HK-2 (cell line): ENCODE measurements around the gene SPDL1.

Source experiments
- DNase-seq: peaks from one replicate; pipeline ENCODE4 v3.0.0-alpha.2; 2018; ENCODE audit not compliant: unreplicated experiment

Gene SPDL1

DNA sequence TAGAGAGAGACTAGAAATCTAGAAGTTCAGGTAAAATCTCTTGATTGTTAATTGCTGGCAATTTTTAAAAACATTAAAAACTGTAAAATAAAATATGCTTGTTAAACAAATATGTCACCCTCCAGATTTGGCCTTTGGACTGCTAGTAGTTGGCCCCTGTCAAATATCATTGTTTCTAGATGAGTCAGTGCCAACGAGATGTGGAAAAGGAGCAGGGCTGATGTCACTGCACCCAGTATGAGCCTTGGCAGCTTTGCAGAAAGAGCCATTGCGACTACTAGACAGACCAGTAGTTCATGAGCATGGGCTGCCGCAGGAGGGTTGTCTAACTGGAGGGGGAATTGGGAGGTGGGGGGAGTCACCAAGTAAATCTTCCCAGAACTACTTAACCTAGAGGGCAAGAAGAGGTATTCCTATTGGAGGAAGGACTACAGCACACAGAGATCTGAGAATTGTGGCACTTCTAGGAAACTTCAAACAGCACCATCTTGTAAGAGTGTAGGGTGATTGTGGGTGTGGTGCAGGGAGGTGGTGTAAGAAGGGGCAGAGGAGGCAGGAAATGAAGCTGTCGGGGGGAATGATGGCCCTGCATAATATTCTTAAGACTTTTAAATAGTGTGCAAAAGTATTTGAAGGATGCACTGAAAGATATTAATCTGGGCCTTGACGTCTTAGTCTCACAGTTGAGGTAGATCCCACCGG is 46.4 kb downstream of the SPDL1 start:
- DNase-seq: peak; percentile 39

DNA sequence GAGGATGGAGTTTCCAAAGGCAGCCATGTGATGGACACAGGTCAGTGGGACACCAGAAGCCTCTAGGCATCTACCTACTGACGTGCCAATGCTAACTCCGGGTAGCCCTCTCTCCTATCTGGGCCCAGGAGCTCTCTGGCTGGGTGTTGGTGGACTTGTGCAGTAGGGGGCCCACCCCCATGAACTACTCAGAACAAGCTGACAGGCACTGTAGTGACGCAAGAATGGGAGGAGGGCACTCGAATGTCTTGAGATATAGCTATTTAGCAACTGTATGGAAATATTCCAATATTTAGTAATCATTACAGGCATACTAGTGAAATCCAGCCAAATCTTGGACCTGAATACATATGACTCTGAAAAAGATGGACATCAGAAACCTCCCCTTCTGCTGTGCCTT is 47.8 kb downstream of the SPDL1 start:
- DNase-seq: no peak

DNA sequence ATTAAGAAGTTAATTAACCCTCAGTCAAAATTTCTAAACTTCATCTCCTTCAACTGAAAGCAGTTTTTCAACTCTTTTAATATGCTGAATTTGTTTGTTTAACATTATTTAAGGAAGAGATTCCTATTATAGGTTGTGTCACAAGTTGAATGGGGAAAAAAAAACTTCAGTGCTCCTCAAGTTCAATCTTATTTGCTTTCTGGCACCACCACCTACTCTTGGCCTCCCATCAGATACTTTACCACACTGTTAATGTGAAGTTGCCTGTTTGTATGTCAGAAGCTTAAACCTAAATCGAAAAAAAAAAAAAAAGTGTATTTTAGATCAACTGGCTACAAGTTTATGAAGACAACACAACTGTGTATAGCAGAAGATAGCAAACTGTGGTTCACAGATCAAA is 49.4 kb downstream of the SPDL1 start:
- no peak for DNase-seq

DNA sequence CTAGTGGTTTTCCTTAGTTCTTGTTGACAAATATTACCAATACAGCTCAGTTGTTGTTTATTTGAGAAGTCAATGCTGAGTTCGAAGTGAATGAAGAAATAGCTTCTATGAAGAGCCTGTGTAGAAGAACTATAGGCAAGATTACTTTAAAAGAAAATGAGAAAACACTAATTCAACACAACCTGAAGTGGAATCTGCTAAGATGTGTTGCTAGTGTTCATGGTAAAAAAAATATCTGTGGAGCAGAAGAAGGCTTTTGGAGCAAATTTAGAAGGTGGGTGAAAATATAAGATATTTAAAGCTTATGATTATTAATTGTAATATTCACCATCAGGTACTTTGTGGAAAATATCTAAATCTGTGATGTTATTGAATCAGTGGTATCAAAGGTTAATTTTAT is 51.0 kb downstream of the SPDL1 start:
- DNase-seq: no peak

DNA sequence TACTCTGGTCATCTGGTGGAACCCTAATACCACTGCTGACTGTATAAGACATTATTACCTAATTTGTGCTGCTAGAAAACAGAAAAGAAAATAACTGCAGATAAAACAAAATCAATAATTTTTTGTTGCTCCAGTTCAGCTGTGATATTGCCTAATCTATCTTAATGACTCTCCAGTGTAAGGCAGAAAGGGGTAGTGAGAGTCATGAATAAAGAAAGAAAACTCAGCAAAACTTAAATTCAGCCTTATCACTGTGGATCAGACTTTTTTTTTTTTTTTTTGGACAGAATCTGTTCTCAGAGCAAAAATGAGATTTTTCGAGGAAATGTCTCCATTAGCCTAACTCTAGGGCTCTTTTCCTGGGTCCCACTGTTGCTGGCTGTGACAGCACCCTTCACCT is 52.4 kb downstream of the SPDL1 start:
- no peak for DNase-seq

DNA sequence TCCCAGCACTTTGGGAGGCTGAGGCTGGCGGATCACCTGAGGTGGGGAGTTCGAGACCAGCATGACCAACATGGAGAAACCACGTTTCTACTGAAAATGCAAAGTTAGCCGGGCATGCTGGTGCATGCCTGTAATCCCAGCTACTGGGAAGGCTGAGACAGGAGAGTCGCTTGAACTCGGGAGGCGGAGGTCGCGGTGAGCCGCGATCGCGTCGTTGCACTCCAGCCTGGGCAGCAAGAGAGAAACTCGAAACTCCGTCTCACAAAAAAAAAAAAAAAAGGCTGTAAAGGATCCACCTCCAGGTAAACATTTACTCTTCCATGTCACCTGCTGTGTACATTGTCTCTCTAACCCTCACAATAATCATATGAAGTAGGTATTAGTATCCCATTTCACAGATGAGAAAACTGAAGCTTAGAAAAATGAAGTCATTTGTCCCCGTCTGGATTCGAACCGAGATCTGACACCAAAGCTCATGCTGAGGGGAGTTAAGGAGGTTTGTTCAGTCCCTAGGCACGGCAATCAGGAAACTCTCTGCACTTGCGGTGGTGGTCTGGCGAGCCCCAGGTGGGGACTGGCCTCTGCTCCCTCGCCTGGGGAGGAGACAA is 53.0 kb downstream of the SPDL1 start:
- no peak for DNase-seq

DNA sequence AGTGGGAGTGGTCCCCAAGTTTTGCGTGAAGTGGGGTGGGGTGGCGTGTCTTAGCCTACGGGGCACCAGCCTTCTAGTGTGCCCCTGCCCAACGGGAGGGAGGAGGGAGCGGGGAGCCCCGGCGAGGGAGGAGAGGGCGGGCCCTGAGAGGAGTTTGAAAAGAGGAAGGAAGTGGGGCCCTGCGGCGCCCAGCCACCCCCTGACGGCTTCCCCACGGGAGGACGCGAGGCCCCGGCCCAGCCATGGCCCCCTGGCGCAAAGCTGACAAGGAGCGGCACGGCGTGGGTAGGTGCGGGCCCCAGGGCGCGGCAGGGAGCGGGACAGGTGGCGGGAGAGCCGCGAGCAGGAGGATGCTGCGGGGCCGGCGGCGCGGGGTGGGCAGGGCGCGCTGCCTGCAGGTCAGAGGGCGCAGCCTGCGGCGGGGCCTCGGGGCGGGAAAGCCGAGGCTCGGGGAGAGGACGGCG is 53.5 kb downstream of the SPDL1 start, which contains the start of gene DOCK2:
TSS of gene DOCK2 (plus strand) at position 191 of the 464 bp plus-strand sequence. CDS start at position 243, 52 bp downstream.
- no peak for DNase-seq

DNA sequence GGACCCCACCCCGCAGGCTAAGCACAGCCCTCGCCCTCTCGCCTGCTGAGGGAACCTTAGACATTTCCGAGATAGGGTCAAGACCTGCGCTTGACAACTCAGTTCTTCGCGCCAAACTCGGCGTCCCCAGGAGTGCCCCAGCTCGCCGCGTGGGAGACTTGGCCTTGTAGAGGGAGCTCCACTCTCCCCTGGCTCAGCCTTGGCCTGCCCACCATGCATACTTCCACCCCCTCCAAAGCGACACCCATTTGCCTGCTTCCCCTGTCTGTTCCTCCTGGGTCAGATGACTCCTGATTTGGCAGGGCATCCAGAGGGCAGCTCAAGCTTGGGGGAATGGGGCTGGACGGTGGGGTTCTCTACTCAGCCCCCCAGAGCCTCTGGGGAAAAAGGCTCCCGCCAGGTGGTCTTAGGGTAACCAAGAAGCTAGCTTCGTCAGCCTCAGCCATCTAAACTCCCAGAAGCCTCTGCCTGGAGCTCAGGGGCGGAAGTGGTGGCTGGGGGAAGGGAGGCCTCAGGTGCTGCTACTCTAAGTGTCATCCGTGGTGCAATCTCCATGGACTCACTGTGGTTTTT is 54.1 kb downstream of the SPDL1 start:
- no peak for DNase-seq

DNA sequence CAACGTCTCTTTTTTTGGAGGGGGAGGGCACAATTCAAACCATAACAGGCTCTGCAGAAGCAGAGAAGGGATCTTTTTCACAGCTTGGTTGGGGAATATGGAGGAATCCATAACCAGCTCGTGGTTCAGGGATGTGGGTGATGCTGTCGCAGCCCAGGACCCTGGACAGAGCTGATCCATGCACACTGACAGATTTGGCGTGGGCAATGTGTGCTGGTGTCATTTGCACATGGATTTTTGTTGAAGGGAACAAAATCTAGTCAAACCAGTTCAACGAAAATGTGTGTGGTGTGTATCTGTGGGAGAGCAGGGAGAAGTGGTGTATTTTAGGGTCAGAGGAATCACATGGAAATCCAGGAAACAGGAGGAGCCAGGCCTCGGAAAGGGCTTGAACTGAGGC is 57.7 kb downstream of the SPDL1 start:
- DNase-seq: no peak

DNA sequence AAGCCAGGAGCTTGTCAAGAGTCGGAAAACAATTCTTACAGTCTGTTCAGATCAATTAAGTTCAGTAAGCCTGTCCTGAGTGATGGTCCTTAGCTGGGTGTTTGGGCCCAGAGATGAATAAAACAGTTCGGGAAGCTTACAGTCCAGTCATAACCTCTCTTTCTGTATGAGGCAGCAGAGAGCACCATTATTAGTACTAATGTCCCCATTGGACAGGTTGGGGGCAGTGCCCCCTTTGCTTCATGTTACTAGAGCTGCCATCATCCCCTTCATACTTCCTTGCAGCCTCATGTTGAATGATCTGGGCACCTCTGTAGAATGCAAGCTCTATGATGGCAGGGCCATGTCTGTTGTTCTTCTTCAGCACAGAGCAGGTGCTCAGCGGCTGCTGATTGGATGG is 63.3 kb downstream of the SPDL1 start:
- DNase-seq: no peak

DNA sequence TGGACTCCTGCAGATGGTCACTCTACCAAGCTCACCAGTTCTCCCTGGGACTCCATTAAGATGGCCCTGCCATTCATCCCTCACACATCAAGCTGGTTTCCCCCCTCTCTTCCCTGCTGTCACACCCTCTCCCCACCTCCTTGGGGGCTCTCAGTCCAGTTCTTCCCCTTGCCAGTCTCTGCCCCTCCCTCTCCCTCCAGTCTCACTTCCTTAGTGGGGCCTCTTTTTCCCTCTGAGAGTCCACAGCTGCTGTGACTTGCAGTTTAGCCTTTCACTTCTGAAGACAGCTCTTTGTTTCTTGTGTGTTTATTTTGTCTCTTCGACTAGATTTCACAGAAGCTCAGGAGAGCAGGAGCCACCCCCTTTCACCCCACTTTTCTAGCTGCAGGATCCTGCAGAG is 64.0 kb downstream of the SPDL1 start:
- no peak for DNase-seq

DNA sequence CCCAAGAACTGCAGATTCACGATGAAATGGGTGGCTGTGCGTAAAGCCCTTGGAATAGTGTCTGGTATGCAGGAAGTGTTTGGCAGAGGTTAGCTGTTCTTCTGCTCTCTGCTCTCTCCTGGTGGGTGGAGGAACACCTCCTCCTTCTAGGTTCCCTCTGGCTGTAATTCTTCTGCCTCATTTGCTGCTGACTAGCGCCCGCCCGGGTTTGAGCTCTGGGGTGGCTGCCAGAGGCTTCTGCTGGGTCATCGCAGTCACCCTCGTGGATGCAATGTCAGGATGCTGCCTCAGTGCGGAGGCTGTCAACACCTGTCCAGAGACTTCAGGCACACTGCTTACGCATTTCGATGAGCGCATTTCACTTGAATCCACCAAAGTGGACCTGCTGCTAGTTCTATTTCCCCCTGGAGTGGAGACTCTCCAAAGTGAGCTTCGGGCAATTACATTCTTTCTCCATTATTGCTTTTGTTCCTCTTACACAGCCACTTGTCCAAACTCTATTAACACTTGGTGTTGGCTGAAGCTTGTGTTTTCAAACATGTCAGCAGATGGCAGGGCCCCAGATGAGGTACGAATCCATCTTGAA is 65.2 kb downstream of the SPDL1 start:
- DNase-seq: peak; percentile 4

DNA sequence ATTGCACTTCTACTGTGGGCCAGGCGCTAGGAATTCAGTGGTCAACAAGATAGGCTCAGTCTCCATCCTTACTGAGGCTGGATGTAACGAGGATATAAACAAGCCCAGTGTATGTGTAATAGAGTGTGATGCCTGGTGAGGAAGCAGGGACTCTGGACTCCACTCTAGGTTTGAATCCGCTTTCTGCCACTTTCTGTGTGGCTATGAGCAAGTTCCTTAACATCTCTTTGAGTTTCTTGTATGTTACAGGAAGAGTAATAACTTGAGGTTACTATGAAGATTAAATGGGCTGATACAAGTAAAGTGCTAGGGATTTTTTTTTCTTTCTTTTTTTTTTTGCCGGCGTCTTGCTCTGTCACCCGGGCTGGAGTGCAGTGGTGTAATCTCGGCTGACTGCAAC is 65.9 kb downstream of the SPDL1 start:
- no peak for DNase-seq

DNA sequence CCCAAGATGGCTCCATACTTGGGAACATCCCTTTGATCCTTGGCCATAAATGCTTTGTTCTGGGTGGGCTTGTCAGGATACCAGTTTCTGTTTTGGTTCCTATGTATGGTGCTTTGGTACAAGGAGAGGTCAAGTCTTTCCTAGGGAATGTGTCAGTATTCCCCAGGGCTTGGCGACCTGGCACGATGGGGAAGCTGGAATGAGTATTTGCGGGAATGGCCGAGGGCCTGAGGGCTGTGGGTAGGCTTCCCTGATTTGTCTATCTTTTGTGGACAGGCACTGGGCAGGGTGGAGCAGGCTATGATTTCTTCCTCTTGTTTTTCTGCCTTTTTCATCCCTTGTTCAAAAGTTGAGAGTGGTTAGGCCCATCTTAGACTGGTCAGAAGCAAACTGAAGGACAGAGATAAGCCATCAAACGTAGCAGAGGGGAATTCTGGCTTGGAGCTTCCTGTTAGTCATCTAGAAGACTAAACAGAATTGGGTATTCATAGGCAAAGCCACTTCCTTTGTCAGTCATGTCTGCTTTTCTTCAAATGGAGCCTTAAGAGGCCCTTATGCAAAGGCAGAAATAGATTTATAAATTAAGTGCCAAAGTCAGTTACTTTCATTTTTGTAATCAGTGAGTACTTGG is 67.2 kb downstream of the SPDL1 start:
- no peak for DNase-seq

DNA sequence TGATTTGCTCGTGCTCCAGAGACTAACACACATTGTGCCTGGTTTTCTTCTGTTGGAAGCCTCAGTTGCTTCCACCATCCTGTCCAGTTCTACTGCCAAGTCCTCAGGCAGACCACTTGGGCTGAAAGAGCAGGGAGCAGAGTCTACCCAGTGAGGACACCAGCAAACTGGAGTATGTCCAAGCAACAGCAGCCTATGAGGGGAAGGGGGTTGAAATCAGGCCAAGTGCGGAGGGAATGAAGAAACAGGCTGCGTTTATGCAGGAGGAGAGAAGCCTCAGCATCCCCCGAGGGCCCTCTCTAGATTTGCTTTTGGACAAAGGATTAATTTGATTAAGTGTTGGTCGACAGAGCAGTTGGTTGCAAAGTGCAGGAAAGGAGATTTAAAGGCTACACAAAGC is 68.0 kb downstream of the SPDL1 start:
- DNase-seq: no peak

DNA sequence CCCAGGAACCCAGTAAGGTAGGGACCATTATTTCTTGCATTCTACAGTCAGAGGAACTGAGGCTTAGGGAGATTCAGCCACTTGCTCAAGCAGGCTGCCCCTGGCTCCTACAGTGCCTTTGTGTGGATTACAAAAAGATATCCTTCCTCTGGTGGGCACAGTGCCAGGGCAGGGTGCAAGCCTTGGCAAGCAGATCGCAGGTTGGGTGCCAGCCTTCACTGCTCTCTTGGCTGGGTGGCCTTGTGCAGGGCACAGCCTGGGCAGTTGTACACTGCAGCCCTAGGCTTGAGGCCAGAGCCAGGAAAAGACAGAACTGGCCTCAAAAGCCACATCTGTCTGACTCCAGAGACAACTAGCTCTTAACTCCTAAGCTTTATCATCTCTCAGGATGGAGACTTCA is 68.5 kb downstream of the SPDL1 start:
- DNase-seq: no peak

DNA sequence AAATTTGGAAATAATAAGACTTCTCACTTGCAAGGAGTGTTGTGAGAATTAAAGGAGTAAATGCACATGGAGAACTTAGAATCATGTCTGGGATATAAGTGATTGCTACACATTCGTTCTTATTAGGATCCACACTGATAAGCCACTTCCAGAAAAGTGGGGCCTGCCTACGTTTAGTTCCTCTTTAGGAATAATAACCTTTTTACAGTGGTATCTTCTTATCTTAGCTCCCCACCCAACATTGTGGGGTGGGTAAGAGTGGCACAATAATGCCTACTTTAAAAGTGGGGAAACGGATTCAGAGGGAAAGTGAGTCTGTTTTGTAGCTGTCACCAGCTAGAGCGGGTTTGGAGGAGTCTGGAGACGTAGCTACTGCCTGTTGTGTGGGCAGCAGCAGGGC is 69.5 kb downstream of the SPDL1 start:
- no peak for DNase-seq
